Left lung (tissue), 10 donors: Measurements from ENCODE around the gene FUZ. TPM values are rescaled to one million over a fixed set of nuclear protein-coding genes. Genes with fewer than 3 reads are reported as not detected.

ENCODE experiments used
- ATAC-seq: fragments of 200-7000 bp; cut with Tn5 transposase; one replicate; pipeline ENCODE4 v1.9.1; 2020; ENCODE audit warnings: moderate library complexity
- DNase-seq, 4 donors: peaks; one replicate each; pipeline ENCODE4 v3.0.0-alpha.2; 2013 to 2020
- H3K27ac ChIP-seq, 2 donors: fragments of 200-600 bp; sonication (generic) in 1 of 2; one replicate each; pipeline versions ENCODE4 v1.5.0 to v1.8.0; 2020 to 2021
- H3K27me3 ChIP-seq, 2 donors: fragments of 200-600 bp; sonication (generic) in 1 of 2; one replicate each; pipeline versions ENCODE4 v1.5.0 to v1.8.0; 2020 to 2021
- H3K36me3 ChIP-seq, 2 donors: fragments of 200-600 bp; sonication (generic) in 1 of 2; one replicate each; pipeline versions ENCODE4 v1.5.0 to v1.8.0; 2020 to 2021
- H3K4me1 ChIP-seq, 2 donors: fragments of 200-600 bp; one replicate each; pipeline ENCODE4 v1.8.0; 2021
- H3K4me3 ChIP-seq, 2 donors: fragments of 200-600 bp; sonication (generic) in 1 of 2; one replicate each; pipeline versions ENCODE4 v1.5.0 to v1.8.0; 2020 to 2021; ENCODE audit warnings: mild to moderate bottlenecking in 1 of 2
- H3K9me3 ChIP-seq, 2 donors: fragments of 200-600 bp; sonication (generic) in 1 of 2; one replicate each; pipeline versions ENCODE4 v1.5.0 to v1.8.0; 2020 to 2021
- intact Hi-C, 2 donors: fragments of 100-400 bp; cut with DNase I; formaldehyde crosslinking; loops; one replicate each; pipeline versions ENCODE4 v1.11.2 to v1.14.2; 2022
- polyA plus RNA-seq, 6 donors: library from polyadenylated mRNA; unstranded; fragments of 120-200 nt; gene quantifications; one replicate each; pipeline ENCODE4 v1.2.1, GENCODE V29; 2013; ENCODE audit not compliant: insufficient read length in 6 of 6
- total RNA-seq, 2 donors: library from RNA; stranded (reverse); fragmentation: NEBNext Ultra II Directional; extraction: Animal tissue kit (Norgen Biotek cat#: 25700); gene quantifications; one replicate each; pipeline ENCODE4 v1.2.1, GENCODE V29; 2021
- TF ChIP-seq, protein P1 (sequence below), 2 donors: fragments of 200-600 bp; sonication (generic) in 1 of 2; IDR thresholded peaks; one replicate each; pipeline versions ENCODE4 v1.5.0 to v1.8.0; 2021; ENCODE audit warnings: antibody characterized with exemption in 2 of 2
- donor health status: DM: no; HTN: yes; CAD: no.
- donor health status: DM: no; HTN: no; CAD: no.

The FUZ gene
- total and polyA plus RNA-seq, 8 donors = 15.3 to 31.7 (median 25.8) TPM

DNA sequence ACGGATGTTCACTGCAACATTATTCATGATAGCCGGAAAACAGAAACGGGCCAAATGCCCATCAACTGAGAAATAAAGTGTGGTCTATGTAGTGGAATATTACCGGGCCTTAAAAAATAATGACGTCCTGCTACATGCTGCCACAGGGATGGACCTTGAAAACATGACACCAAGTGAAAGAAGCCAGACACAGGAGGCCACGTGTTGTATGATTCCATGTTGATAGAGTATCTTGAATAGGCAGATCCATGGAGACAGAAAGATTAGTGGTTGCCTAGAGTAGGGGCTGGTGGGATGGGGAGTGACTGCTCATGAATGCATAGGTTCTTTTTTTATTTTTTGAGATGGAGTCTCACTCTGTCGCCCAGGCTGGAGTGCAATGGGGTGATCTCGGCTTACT lies 42.6 kb downstream of the FUZ start:
- TF ChIP-seq, protein P1, sequence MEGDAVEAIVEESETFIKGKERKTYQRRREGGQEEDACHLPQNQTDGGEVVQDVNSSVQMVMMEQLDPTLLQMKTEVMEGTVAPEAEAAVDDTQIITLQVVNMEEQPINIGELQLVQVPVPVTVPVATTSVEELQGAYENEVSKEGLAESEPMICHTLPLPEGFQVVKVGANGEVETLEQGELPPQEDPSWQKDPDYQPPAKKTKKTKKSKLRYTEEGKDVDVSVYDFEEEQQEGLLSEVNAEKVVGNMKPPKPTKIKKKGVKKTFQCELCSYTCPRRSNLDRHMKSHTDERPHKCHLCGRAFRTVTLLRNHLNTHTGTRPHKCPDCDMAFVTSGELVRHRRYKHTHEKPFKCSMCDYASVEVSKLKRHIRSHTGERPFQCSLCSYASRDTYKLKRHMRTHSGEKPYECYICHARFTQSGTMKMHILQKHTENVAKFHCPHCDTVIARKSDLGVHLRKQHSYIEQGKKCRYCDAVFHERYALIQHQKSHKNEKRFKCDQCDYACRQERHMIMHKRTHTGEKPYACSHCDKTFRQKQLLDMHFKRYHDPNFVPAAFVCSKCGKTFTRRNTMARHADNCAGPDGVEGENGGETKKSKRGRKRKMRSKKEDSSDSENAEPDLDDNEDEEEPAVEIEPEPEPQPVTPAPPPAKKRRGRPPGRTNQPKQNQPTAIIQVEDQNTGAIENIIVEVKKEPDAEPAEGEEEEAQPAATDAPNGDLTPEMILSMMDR (IDR thresholded peaks at IDR 0.05) = no peak
- no peaks in the 10 kb centered on the region for H3K27me3 ChIP-seq
- H3K4me1 ChIP-seq = peaks cover 2 to 37% of the 10 kb centered on the region in 2 donors
- H3K27ac ChIP-seq = no peak overlapping the region
- H3K4me3 ChIP-seq = no peak overlapping the region
- DNase-seq = no peak
- ATAC-seq = no peak
- intact Hi-C loops = no loop called here
- H3K36me3 ChIP-seq = peaks cover 0 to 4% of the 10 kb centered on the region in 2 donors
- no peaks in the 10 kb centered on the region for H3K9me3 ChIP-seq

DNA sequence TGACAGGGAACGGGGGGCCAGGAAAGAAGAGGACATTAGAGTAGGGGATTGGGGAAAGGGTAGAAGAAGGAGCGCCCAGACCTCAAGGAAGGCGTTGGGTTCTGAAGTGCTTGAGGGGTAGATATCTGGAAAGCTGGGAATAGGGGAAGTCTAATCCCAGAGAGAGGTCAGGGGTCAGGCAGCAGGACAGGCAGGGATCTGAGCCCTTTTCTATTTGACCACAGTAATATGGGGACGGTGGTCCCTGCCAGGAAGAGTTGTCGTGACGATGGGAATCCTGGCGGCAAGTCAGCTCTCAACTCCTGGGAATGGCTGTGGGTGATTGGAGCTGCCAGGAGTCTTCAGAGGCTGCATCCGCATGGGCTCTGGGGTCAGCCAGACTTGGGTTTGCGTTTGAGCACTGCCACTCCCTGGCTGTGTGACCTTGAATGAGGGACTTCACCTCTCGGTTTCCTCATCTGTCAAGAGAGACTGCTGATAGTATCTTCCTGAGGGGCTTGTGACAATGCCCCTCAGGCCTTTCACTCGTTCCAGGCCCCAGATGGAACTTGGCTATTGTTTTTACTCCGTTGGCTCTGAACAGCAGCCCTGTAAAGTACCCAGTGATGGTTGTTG lies 45.0 kb downstream of the FUZ start:
- intact Hi-C loops = no loop called here
- no peak for DNase-seq
- Histone ChIP-seq H3K27ac (no peak overlapping the region), H3K4me3 (peak overlapping the region; percentile 76 to 80), H3K27me3 (no peaks in the 10 kb centered on the region), H3K36me3 (peaks cover 0 to 1% of the 10 kb centered on the region in 2 donors), H3K4me1 (peaks cover 3 to 31% of the 10 kb centered on the region in 2 donors), H3K9me3 (no peaks in the 10 kb centered on the region)
- TF ChIP-seq, protein P1 (IDR thresholded peaks at IDR 0.05) = no peak
- no peak for ATAC-seq

DNA sequence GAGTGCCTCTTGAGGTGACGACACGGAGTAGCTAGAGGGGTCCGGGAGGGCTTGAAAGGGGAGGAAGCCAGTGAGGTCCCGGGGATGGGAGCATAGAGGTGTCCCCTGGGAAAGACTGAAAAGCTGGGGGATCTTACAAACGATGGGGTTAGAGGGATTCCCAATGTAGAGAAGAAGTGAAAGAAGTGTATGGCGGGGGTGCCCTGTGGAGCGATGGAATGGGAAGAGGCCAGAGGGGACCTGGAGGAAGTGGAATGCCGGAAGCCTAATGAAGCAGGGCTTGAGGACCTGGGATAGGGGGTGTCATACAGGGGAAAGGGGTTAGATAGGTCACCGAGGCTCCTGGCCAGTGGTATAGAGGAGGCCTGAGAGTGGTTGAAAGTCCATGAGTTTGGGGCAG lies 45.7 kb downstream of the FUZ start:
- Histone ChIP-seq H3K36me3 (no peaks in the 10 kb centered on the region), H3K9me3 (no peaks in the 10 kb centered on the region), H3K27me3 (no peaks in the 10 kb centered on the region), H3K4me3 (peak overlapping the region; percentile 76 to 80), H3K27ac (peak overlapping the region; percentile 48 to 80), H3K4me1 (peaks cover 3 to 25% of the 10 kb centered on the region in 2 donors)
- DNase-seq (peak in 1 of 4 donors; percentile 11), ATAC-seq (no peak)
- TF ChIP-seq, protein P1 (IDR thresholded peaks at IDR 0.05) = no peak
- intact Hi-C loops = no loop called here

DNA sequence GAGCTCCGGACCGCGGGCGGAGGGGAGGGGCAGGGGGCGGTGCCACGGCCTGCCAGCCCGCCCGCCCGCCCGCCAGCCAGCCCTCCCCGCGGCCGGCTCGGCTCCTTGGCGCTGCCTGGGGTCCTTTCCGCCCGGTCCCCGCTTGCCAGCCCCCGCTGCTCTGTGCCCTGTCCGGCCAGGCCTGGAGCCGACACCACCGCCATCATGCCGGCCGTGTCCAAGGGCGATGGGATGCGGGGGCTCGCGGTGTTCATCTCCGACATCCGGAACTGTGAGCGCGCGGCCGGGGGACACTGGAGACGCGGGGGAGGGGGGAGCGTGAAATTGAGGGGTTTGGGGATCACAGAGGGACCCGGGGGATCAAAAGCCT lies 46.2 kb downstream of the FUZ start, which contains the start of gene AP2A1:
Gene AP2A1, plus strand, starts transcription at position 72 of the 370 bp plus-strand sequence. Its CDS starts 133 bp downstream, at position 205.
- Histone ChIP-seq H3K27ac (peak within 1 kb of the TSS; percentile 94 to 96), H3K4me3 (peak within 1 kb of the TSS; percentile 76 to 80), H3K4me1 (peaks cover 3 to 25% of the 10 kb centered on the region in 2 donors), H3K27me3 (no peaks in the 10 kb centered on the region), H3K9me3 (no peaks in the 10 kb centered on the region), H3K36me3 (no peaks in the 10 kb centered on the region)
- ATAC-seq (no peak), DNase-seq (no peak)
- TF ChIP-seq, protein P1 (IDR thresholded peaks at IDR 0.05) = no peak
- intact Hi-C loops = no loop called here

DNA sequence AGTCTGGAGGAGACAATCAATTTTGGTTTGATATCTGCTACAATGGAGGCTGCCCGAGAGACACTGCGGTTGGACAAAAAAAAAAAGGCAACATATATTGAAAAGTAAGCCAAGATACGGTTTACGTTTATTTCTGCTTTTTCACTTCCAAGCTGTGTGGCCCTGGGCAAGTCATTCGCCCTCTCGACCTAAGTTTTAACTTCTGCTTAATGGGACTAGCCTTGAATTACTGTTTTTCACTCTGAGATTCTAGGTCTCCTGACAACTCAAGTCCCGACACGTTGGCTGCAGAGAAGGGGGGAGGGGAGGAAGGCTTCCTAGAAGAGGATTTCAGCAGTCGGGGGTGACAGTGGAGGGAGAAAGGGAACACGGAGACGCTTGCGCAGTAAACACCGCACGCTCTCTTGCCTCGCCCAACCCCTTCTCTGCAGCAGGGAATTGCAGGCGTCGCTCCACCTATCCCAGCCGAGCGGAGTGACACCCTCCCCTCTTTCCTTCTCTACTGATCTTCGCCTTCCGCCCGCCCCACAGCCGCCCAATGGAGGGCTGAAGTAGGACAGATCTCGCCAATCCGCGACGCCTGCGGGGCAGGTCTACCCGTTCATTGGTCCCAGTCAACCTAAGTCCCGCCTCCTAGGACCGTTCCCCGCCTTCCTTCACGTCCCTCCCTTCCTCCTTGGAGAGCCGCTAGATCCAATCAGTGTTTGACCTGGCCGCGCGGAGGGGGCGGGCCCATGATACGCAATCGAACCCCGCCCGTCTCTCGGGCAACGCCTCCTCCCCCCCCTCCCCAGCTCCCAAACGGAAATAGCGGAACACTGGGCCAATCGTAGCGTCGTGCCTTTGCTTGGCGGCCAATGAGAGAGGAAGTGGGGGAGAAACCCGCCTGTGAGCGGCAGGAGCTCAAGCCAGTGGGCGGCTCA lies 46.8 kb downstream of the FUZ start:
- TF ChIP-seq, protein P1 (IDR thresholded peaks at IDR 0.05) = no peak
- Histone ChIP-seq H3K9me3 (no peaks in the 10 kb centered on the region), H3K27ac (peak overlapping the region; percentile 94 to 96), H3K36me3 (no peaks in the 10 kb centered on the region), H3K27me3 (no peaks in the 10 kb centered on the region), H3K4me1 (peaks cover 3 to 25% of the 10 kb centered on the region in 2 donors), H3K4me3 (peak overlapping the region; percentile 76 to 80)
- ATAC-seq = peak; percentile 93
- peak; percentile 98 to 100 (median 100) for DNase-seq
- intact Hi-C loops = no loop called here
